ENCODE results near the gene SCART1. TPM values are rescaled to one million over a fixed set of nuclear protein-coding genes. Genes with fewer than 3 reads are reported as not detected.

Gene SCART1
- total and polyA plus RNA-seq, 2 donors (not counting 1 experiment from before 2014, with no cell fraction given): 0.84 to 2.5 TPM

- Histone ChIP-seq H3K27me3 (ENCODE audit: control insufficient read depth, insufficient read depth, low read length) (no peaks in the 10 kb centered on the region), H3K4me2 (ENCODE audit: extremely low read depth, insufficient read depth, low read length) (no peak overlapping the region), H3K4me3 (replicated peaks in 1 of 4; ENCODE audit: control extremely low read depth in 1 of 4, insufficient read depth in 1 of 4, low read depth in 3 of 4, low read length in 4 of 4) (no peak overlapping the region), H3K4me1 (ENCODE audit: control insufficient read depth, extremely low read depth, insufficient read depth, low read length) (no peaks in the 10 kb centered on the region), H3K9me3 (ENCODE audit: control insufficient read depth, insufficient read depth, low read depth, low read length) (no peaks in the 10 kb centered on the region), H4K20me1 (ENCODE audit: control insufficient read depth, extremely low read depth, insufficient read depth, low read length) (no peaks in the 10 kb centered on the region), H3K27ac (ENCODE audit: insufficient read depth, low read length) (no peak overlapping the region), H3K36me3 (ENCODE audit: control insufficient read depth, insufficient read depth, low read length) (no peaks in the 10 kb centered on the region), H3K79me2 (ENCODE audit: control insufficient read depth, insufficient read depth, low read length) (no peaks in the 10 kb centered on the region), H3K9ac (ENCODE audit: insufficient read depth, low read length) (no peak overlapping the region), H2AFZ (ENCODE audit: low read length) (no peak overlapping the region)
- TF ChIP-seq EZH2 (IDR thresholded peaks at IDR 0.05; ENCODE audit: low read length, missing control alignments): no peak
- TF ChIP-seq CTCF (conservative IDR thresholded peaks at IDR 0.05 in 1 of 2, IDR thresholded peaks at IDR 0.05 in 1 of 2; ENCODE audit: low read depth in 1 of 2, low read length in 2 of 2): no peak
- DNase-seq (ENCODE audit: low read depth in 2 of 2): no peak
These were observed 12.0 kb upstream of the SCART1 start for GRCh38 chr10:133441780-133442179.

- TF ChIP-seq EZH2 (IDR thresholded peaks at IDR 0.05; ENCODE audit: low read length, missing control alignments) (no peak), CTCF (conservative IDR thresholded peaks at IDR 0.05 in 1 of 2, IDR thresholded peaks at IDR 0.05 in 1 of 2; ENCODE audit: low read depth in 1 of 2, low read length in 2 of 2) (no peak)
- H3K9me3 ChIP-seq (ENCODE audit: control insufficient read depth, insufficient read depth, low read depth, low read length): no peaks in the 10 kb centered on the region
- DNase-seq (ENCODE audit: low read depth in 2 of 2): no peak
- H3K36me3 ChIP-seq (ENCODE audit: control insufficient read depth, insufficient read depth, low read length): no peaks in the 10 kb centered on the region
- H3K4me2 ChIP-seq (ENCODE audit: extremely low read depth, insufficient read depth, low read length): no peak overlapping the region
- no peak overlapping the region for H2AFZ ChIP-seq (ENCODE audit: low read length)
- H3K79me2 ChIP-seq (ENCODE audit: control insufficient read depth, insufficient read depth, low read length): no peaks in the 10 kb centered on the region
- H3K4me1 ChIP-seq (ENCODE audit: control insufficient read depth, extremely low read depth, insufficient read depth, low read length): no peaks in the 10 kb centered on the region
- H4K20me1 ChIP-seq (ENCODE audit: control insufficient read depth, extremely low read depth, insufficient read depth, low read length): no peaks in the 10 kb centered on the region
- no peak overlapping the region for H3K4me3 ChIP-seq (replicated peaks in 1 of 4; ENCODE audit: control extremely low read depth in 1 of 4, insufficient read depth in 1 of 4, low read depth in 3 of 4, low read length in 4 of 4)
- H3K27ac ChIP-seq (ENCODE audit: insufficient read depth, low read length): no peak overlapping the region
- H3K27me3 ChIP-seq (ENCODE audit: control insufficient read depth, insufficient read depth, low read length): no peaks in the 10 kb centered on the region
- no peak overlapping the region for H3K9ac ChIP-seq (ENCODE audit: insufficient read depth, low read length)
These were observed 11.4 kb upstream of the SCART1 start for GRCh38 chr10:133442191-133442966.

GRCh38 chr10:133442967-133443924, 10.5 kb upstream of the SCART1 start:
- no peak overlapping the region for H3K4me3 ChIP-seq (replicated peaks in 1 of 4; ENCODE audit: control extremely low read depth in 1 of 4, insufficient read depth in 1 of 4, low read depth in 3 of 4, low read length in 4 of 4)
- TF ChIP-seq EZH2 (IDR thresholded peaks at IDR 0.05; ENCODE audit: low read length, missing control alignments): no peak
- no peak for TF ChIP-seq CTCF (conservative IDR thresholded peaks at IDR 0.05 in 1 of 2, IDR thresholded peaks at IDR 0.05 in 1 of 2; ENCODE audit: low read depth in 1 of 2, low read length in 2 of 2)
- DNase-seq (ENCODE audit: low read depth in 2 of 2): no peak

More at GRCh38 chr10:133442967-133443924, 10.5 kb upstream of the SCART1 start:
- no peak overlapping the region for H3K27ac ChIP-seq (ENCODE audit: insufficient read depth, low read length)
- no peaks in the 10 kb centered on the region for H4K20me1 ChIP-seq (ENCODE audit: control insufficient read depth, extremely low read depth, insufficient read depth, low read length)
- no peaks in the 10 kb centered on the region for H3K9me3 ChIP-seq (ENCODE audit: control insufficient read depth, insufficient read depth, low read depth, low read length)
- no peaks in the 10 kb centered on the region for H3K36me3 ChIP-seq (ENCODE audit: control insufficient read depth, insufficient read depth, low read length)
- no peaks in the 10 kb centered on the region for H3K79me2 ChIP-seq (ENCODE audit: control insufficient read depth, insufficient read depth, low read length)
- no peaks in the 10 kb centered on the region for H3K4me1 ChIP-seq (ENCODE audit: control insufficient read depth, extremely low read depth, insufficient read depth, low read length)
- no peak overlapping the region for H3K4me2 ChIP-seq (ENCODE audit: extremely low read depth, insufficient read depth, low read length)
- no peak overlapping the region for H3K9ac ChIP-seq (ENCODE audit: insufficient read depth, low read length)
- H2AFZ ChIP-seq (ENCODE audit: low read length): no peak overlapping the region
- H3K27me3 ChIP-seq (ENCODE audit: control insufficient read depth, insufficient read depth, low read length): no peaks in the 10 kb centered on the region

Measured in fibroblast of lung (primary cell).